Esophagus (tissue), 2 donors: Measurements from ENCODE around the gene ZNRF2. TPM values are rescaled to one million over a fixed set of nuclear protein-coding genes. Genes with fewer than 3 reads are reported as not detected.
"Not testable (repeated sequence)": the region's sequence is repeated elsewhere in the genome, so short reads cannot be mapped to it uniquely, and the experiment has no call there.

ENCODE experiments used
- H3K27ac ChIP-seq, 2 donors: one replicate each; pipeline ENCODE4 v1.5.1; 2013; ENCODE audit warnings: low read depth in 2 of 2, mild to moderate bottlenecking in 2 of 2, inconsistent platforms in 1 of 2, low read length in 1 of 2, moderate library complexity in 1 of 2
- H3K27me3 ChIP-seq, 2 donors: one replicate each; pipeline ENCODE4 v1.6.1; 2013; ENCODE audit warnings: low read length in 2 of 2, control low read depth in 1 of 2, mild to moderate bottlenecking in 1 of 2; ENCODE audit not compliant: insufficient read depth in 2 of 2, control insufficient read depth in 1 of 2
- H3K36me3 ChIP-seq, 2 donors: one replicate each; pipeline ENCODE4 v1.6.1; 2013; ENCODE audit warnings: low read length in 1 of 2; ENCODE audit not compliant: control insufficient read depth in 2 of 2, insufficient read depth in 2 of 2
- H3K4me1 ChIP-seq, 2 donors: one replicate each; pipeline ENCODE4 v1.6.1; 2013; ENCODE audit warnings: low read length in 1 of 2; ENCODE audit not compliant: control insufficient read depth in 2 of 2, insufficient read depth in 2 of 2
- H3K4me3 ChIP-seq, 2 donors: one replicate each; pipeline ENCODE4 v1.5.1; 2013; ENCODE audit warnings: low read length in 2 of 2, mild to moderate bottlenecking in 2 of 2, low read depth in 1 of 2, moderate library complexity in 1 of 2
- H3K9me3 ChIP-seq, 2 donors: one replicate each; pipeline ENCODE4 v1.6.1; 2013; ENCODE audit warnings: mild to moderate bottlenecking in 2 of 2, low read depth in 1 of 2, low read length in 1 of 2, moderate library complexity in 1 of 2; ENCODE audit not compliant: control insufficient read depth in 2 of 2, insufficient read depth in 1 of 2
- WGBS, 2 donors: extraction: QIAGEN DNeasy Blood & Tissue Kit; methylation state at CpG; one replicate each; pipeline ENCODE4 v1.1.7; 2013; 5-methylcytosine and 5-hydroxymethylcytosine counted together
- polyA plus RNA-seq, 2 donors: library from polyadenylated mRNA; stranded (reverse); fragments of 200-250 nt; gene quantifications; one replicate each; pipeline ENCODE4 v1.2.3, GENCODE V29; 2013
- donor health status: healthy with polysubstance abuse.
- donor health status: Bipolar disorder and iron deficiency.

The ZNRF2 gene
- polyA plus RNA-seq, 2 donors, result 7.9 to 9.0 TPM

GRCh38 chr7:30260246-30260768 is 24.1 kb upstream of the ZNRF2 start:
- H3K36me3 ChIP-seq, result no peaks in the 10 kb centered on the region
- no peaks in the 10 kb centered on the region for H3K27me3 ChIP-seq
- H3K4me3 ChIP-seq, result no peak overlapping the region
- H3K9me3 ChIP-seq, result no peaks in the 10 kb centered on the region
- H3K27ac ChIP-seq, result no peak overlapping the region
- WGBS, 2 donors, result 90 to 96% methylated on average over 1 of the region's 1 CpG
- no peaks in the 10 kb centered on the region for H3K4me1 ChIP-seq

- Histone ChIP-seq H3K36me3 (no peaks in the 10 kb centered on the region), H3K27ac (no peak overlapping the region), H3K4me3 (no peak overlapping the region), H3K4me1 (no peaks in the 10 kb centered on the region), H3K9me3 (no peaks in the 10 kb centered on the region), H3K27me3 (no peaks in the 10 kb centered on the region)
- 59 to 69% methylated on average over 4 of the region's 4 CpGs for WGBS, 2 donors
Measured at GRCh38 chr7:30263090-30263710, 21.2 kb upstream of the ZNRF2 start.

- Histone ChIP-seq H3K27ac (no peak overlapping the region), H3K36me3 (no peaks in the 10 kb centered on the region), H3K27me3 (no peaks in the 10 kb centered on the region), H3K4me3 (no peak overlapping the region), H3K9me3 (no peaks in the 10 kb centered on the region), H3K4me1 (no peaks in the 10 kb centered on the region)
- 86 to 88% methylated on average over 4 of the region's 4 CpGs for WGBS, 2 donors
Measured at GRCh38 chr7:30264052-30264451, 20.3 kb upstream of the ZNRF2 start.

GRCh38 chr7:30265189-30265588 is 19.2 kb upstream of the ZNRF2 start:
- H3K36me3 ChIP-seq, H3K4me3 ChIP-seq, H3K27ac ChIP-seq, H3K27me3 ChIP-seq, H3K9me3 ChIP-seq, H3K4me1 ChIP-seq: not testable (repeated sequence)
- 96 to 97% methylated on average over 4 of the region's 4 CpGs for WGBS, 2 donors

GRCh38 chr7:30266686-30267085 is 17.7 kb upstream of the ZNRF2 start:
- no peaks in the 10 kb centered on the region for H3K4me1 ChIP-seq
- 39 to 68% methylated on average over 1 of the region's 1 CpG for WGBS, 2 donors
- H3K36me3 ChIP-seq, result no peaks in the 10 kb centered on the region
- H3K27me3 ChIP-seq, result no peaks in the 10 kb centered on the region
- H3K4me3 ChIP-seq, result no peak overlapping the region
- H3K27ac ChIP-seq, result no peak overlapping the region
- H3K9me3 ChIP-seq, result no peaks in the 10 kb centered on the region

GRCh38 chr7:30268586-30268985 is 15.8 kb upstream of the ZNRF2 start:
- no peaks in the 10 kb centered on the region for H3K4me1 ChIP-seq
- no peaks in the 10 kb centered on the region for H3K36me3 ChIP-seq
- no peak overlapping the region for H3K27ac ChIP-seq
- H3K27me3 ChIP-seq, result no peaks in the 10 kb centered on the region
- H3K4me3 ChIP-seq, result no peak overlapping the region
- 84 to 87% methylated on average over 6 of the region's 6 CpGs for WGBS, 2 donors
- H3K9me3 ChIP-seq, result no peaks in the 10 kb centered on the region

- no peaks in the 10 kb centered on the region for H3K36me3 ChIP-seq
- H3K4me1 ChIP-seq, result no peaks in the 10 kb centered on the region
- WGBS, 2 donors, result 55 to 60% methylated on average over 2 of the region's 2 CpGs
- no peak overlapping the region for H3K27ac ChIP-seq
- no peaks in the 10 kb centered on the region for H3K27me3 ChIP-seq
- no peak overlapping the region for H3K4me3 ChIP-seq
- H3K9me3 ChIP-seq, result no peaks in the 10 kb centered on the region
Measured at GRCh38 chr7:30269490-30269889, 14.9 kb upstream of the ZNRF2 start.

- no peaks in the 10 kb centered on the region for H3K36me3 ChIP-seq
- H3K9me3 ChIP-seq, result no peaks in the 10 kb centered on the region
- WGBS, 2 donors, result 88 to 96% methylated on average over 4 of the region's 4 CpGs
Measured at GRCh38 chr7:30270921-30271320, 13.5 kb upstream of the ZNRF2 start.

GRCh38 chr7:30272126-30272525 is 12.3 kb upstream of the ZNRF2 start:
- H3K4me3 ChIP-seq, result no peak overlapping the region
- 74 to 82% methylated on average over 2 of the region's 2 CpGs for WGBS, 2 donors
- no peak overlapping the region for H3K27ac ChIP-seq
- H3K36me3 ChIP-seq, result no peaks in the 10 kb centered on the region
- no peaks in the 10 kb centered on the region for H3K4me1 ChIP-seq
- H3K9me3 ChIP-seq, result no peaks in the 10 kb centered on the region
- no peaks in the 10 kb centered on the region for H3K27me3 ChIP-seq

More at GRCh38 chr7:30270921-30271320, 13.5 kb upstream of the ZNRF2 start:
- Histone ChIP-seq H3K27me3 (no peaks in the 10 kb centered on the region), H3K27ac (no peak overlapping the region), H3K4me1 (no peaks in the 10 kb centered on the region), H3K4me3 (no peak overlapping the region)

- Histone ChIP-seq H3K27me3 (no peaks in the 10 kb centered on the region), H3K9me3 (no peaks in the 10 kb centered on the region), H3K4me1 (peaks cover 0 to 3% of the 10 kb centered on the region in 2 donors), H3K27ac (no peak overlapping the region), H3K36me3 (no peaks in the 10 kb centered on the region), H3K4me3 (no peak overlapping the region)
- 79% methylated on average over 2 of the region's 2 CpGs for WGBS, 2 donors
Measured at GRCh38 chr7:30273552-30273951, 10.8 kb upstream of the ZNRF2 start.
